GM19023 (cell line): Measurements from ENCODE around the gene PTK7.
"Not testable (repeated sequence)": the region's sequence is repeated elsewhere in the genome, so short reads cannot be mapped to it uniquely, and the experiment has no call there.

Source experiments
- ATAC-seq: cut with Tn5 transposase; IDR thresholded peaks from one replicate; pipeline ENCODE4 v1.9.1; 2021; ENCODE audit warnings: mild to moderate bottlenecking, moderate library complexity; ENCODE audit not compliant: unreplicated experiment

Gene PTK7

GRCh38 chr6:43053545-43054205 lies 22.4 kb upstream of the PTK7 start, which contains the start of gene CUL7:
CUL7 (minus strand) TSS chr6:43053851; CDS start chr6:43052788, 1,063 bp downstream.
- ATAC-seq, result peak; percentile 90

GRCh38 chr6:43054206-43054943 lies 21.7 kb upstream of the PTK7 start:
- ATAC-seq, result no peak

GRCh38 chr6:43055966-43056365 lies 20.1 kb upstream of the PTK7 start:
- no peak for ATAC-seq

GRCh38 chr6:43058531-43058930 lies 17.6 kb upstream of the PTK7 start:
- ATAC-seq, result no peak

- ATAC-seq, result peak; percentile 89
Measured at GRCh38 chr6:43059168-43060033, 16.7 kb upstream of the PTK7 start, which contains the start of the genes KLC4 and MRPL2. KLC4 (plus strand) TSS chr6:43059631; CDS start chr6:43061336, 1,705 bp downstream. MRPL2 (minus strand) TSS chr6:43059434; CDS start chr6:43059381, 53 bp downstream.

GRCh38 chr6:43060034-43060754 lies 15.9 kb upstream of the PTK7 start:
- ATAC-seq, result no peak

- ATAC-seq, result no peak
Measured at GRCh38 chr6:43060755-43061633, 15.1 kb upstream of the PTK7 start.

GRCh38 chr6:43061861-43062260 lies 14.3 kb upstream of the PTK7 start:
- no peak for ATAC-seq

GRCh38 chr6:43062818-43063217 lies 13.3 kb upstream of the PTK7 start:
- ATAC-seq, result no peak

- ATAC-seq, result no peak
Measured at GRCh38 chr6:43070028-43070632, 6.0 kb upstream of the PTK7 start.

- ATAC-seq, result no peak
Measured at GRCh38 chr6:43074847-43075669, 1.1 kb upstream of the PTK7 start.

GRCh38 chr6:43076464-43077332 lies 584 bp downstream of the PTK7 start:
- no peak for ATAC-seq

- no peak for ATAC-seq
Measured at GRCh38 chr6:43077333-43077809, 1.3 kb downstream of the PTK7 start.

- ATAC-seq, result no peak
Measured at GRCh38 chr6:43077981-43078511, 1.9 kb downstream of the PTK7 start.

GRCh38 chr6:43078691-43079090 lies 2.6 kb downstream of the PTK7 start:
- ATAC-seq, result no peak

GRCh38 chr6:43081043-43081442 lies 4.9 kb downstream of the PTK7 start:
- ATAC-seq, result no peak

- ATAC-seq, result not testable (repeated sequence)
Measured at GRCh38 chr6:43081922-43082321, 5.8 kb downstream of the PTK7 start.
